Upper lobe of left lung (tissue), 4 donors: ENCODE results near the gene ANKRD31.
A peak's percentile ranks its signal among the peaks of the same experiment; 100 is the strongest.

Experiments used
- POLR2AphosphoS5 ChIP-seq, 2 donors: sonication (generic); formaldehyde crosslinking; IDR thresholded peaks; one replicate each; pipeline ENCODE4 v1.5.1; 2017; ENCODE audit warnings: antibody characterized with exemption in 2 of 2
- TF ChIP-seq, protein P1 (sequence below), 6 experiments: fragments of 450-650 bp in 4 of 6; fragments of 200-600 bp in 2 of 6; sonication (generic) in 2 of 6; IDR thresholded peaks; one replicate each; pipeline ENCODE4 v1.5.1; 2016 to 2019; ENCODE audit warnings: antibody characterized with exemption in 6 of 6

GRCh38 chr5:75239681-75240080 lies 3.0 kb upstream of the ANKRD31 start:
- TF ChIP-seq, protein P1, sequence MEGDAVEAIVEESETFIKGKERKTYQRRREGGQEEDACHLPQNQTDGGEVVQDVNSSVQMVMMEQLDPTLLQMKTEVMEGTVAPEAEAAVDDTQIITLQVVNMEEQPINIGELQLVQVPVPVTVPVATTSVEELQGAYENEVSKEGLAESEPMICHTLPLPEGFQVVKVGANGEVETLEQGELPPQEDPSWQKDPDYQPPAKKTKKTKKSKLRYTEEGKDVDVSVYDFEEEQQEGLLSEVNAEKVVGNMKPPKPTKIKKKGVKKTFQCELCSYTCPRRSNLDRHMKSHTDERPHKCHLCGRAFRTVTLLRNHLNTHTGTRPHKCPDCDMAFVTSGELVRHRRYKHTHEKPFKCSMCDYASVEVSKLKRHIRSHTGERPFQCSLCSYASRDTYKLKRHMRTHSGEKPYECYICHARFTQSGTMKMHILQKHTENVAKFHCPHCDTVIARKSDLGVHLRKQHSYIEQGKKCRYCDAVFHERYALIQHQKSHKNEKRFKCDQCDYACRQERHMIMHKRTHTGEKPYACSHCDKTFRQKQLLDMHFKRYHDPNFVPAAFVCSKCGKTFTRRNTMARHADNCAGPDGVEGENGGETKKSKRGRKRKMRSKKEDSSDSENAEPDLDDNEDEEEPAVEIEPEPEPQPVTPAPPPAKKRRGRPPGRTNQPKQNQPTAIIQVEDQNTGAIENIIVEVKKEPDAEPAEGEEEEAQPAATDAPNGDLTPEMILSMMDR (IDR thresholded peaks at IDR 0.05) = peak in 1 of 6 experiments; percentile 12
- no peak for TF ChIP-seq POLR2AphosphoS5 (IDR thresholded peaks at IDR 0.05)
